Measurements from ENCODE around the gene COL4A4. TPM values are rescaled to one million over a fixed set of nuclear protein-coding genes. Genes with fewer than 3 reads are reported as not detected.
A peak's percentile ranks its signal among the peaks of the same experiment; 100 is the strongest.

Gene COL4A4
- total RNA-seq, 4 donors from 2014 or later, result 5.0 to 5.5 (median 5.2) TPM

DNA sequence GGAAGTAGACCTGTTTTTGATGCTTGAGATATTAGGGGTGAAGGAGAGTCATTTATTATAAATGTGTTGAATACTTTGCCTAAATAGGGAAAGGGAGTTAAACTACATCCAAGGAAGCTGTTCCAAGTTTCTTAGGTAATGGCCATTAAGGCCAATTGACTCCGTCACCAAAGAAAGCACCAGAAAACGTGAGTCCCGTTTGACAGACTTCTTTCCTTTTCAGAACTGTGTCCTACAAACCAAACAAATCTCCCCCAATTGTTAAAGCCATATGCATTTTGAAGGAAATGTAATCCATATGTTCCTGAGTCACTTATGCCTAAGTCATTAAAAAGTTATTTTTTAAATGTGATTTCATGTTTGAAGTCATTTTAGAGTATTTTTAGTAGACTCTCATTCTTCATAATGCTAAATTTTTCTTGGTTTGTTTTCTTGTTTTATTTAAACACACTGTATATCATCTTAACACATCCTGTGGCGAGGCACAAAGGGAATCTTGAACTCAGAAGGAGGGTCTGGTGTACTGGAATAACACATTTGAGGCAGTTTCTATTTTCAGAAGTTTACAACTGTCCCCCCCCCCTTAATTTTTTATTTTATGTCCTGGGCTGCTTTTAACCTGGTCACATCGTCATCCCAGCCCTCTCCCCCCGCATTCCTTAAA lies 194.5 kb downstream of the COL4A4 start:
- peak; percentile 54 for ATAC-seq
- no peaks in the 10 kb centered on the region for H3K27me3 ChIP-seq
- no peak overlapping the region for H3K4me3 ChIP-seq
- H3K36me3 ChIP-seq, result no peaks in the 10 kb centered on the region
- H3K27ac ChIP-seq, result peak overlapping the region in 3 of 4 donors; percentile 54 to 65 (median 61)
- peaks cover 0 to 23% (median 0%) of the 10 kb centered on the region in 3 donors for H3K4me1 ChIP-seq
- TF ChIP-seq, protein P1, sequence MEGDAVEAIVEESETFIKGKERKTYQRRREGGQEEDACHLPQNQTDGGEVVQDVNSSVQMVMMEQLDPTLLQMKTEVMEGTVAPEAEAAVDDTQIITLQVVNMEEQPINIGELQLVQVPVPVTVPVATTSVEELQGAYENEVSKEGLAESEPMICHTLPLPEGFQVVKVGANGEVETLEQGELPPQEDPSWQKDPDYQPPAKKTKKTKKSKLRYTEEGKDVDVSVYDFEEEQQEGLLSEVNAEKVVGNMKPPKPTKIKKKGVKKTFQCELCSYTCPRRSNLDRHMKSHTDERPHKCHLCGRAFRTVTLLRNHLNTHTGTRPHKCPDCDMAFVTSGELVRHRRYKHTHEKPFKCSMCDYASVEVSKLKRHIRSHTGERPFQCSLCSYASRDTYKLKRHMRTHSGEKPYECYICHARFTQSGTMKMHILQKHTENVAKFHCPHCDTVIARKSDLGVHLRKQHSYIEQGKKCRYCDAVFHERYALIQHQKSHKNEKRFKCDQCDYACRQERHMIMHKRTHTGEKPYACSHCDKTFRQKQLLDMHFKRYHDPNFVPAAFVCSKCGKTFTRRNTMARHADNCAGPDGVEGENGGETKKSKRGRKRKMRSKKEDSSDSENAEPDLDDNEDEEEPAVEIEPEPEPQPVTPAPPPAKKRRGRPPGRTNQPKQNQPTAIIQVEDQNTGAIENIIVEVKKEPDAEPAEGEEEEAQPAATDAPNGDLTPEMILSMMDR (IDR thresholded peaks at IDR 0.05), result no peak
- TF ChIP-seq EP300 (IDR thresholded peaks at IDR 0.05) (no peak), POLR2A (IDR thresholded peaks at IDR 0.05) (no peak), POLR2AphosphoS5 (IDR thresholded peaks at IDR 0.05) (no peak)
- WGBS, 2 donors (ENCODE audit: low coverage in 1 of 2), result 29 to 33% methylated on average over 6 of the region's 6 CpGs
- no peaks in the 10 kb centered on the region for H3K9me3 ChIP-seq

DNA sequence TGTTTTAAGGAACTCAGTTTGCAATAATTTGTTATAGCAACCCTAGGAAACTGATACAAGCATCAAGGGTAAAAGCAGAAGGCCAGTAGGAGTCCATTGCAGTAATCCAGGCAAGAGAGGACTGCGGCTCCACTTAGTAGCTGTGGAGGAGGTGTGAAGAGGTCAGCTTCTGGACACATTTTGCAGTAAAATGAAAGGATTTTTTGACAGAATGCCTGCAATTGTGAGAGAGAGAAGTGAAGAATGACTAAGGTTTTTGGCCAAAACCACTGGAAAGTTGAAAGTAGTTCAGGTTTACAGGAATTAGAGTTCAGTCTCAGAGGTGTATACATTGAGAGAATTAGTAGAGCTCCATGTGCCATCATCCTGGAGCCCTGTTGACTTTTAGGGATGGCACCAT lies 198.6 kb downstream of the COL4A4 start:
- TF ChIP-seq POLR2A (IDR thresholded peaks at IDR 0.05) (no peak), EP300 (IDR thresholded peaks at IDR 0.05) (no peak), POLR2AphosphoS5 (IDR thresholded peaks at IDR 0.05) (no peak)
- TF ChIP-seq, protein P1 (IDR thresholded peaks at IDR 0.05), result no peak
- Histone ChIP-seq H3K27ac (no peak overlapping the region), H3K27me3 (no peaks in the 10 kb centered on the region), H3K9me3 (no peaks in the 10 kb centered on the region), H3K36me3 (no peaks in the 10 kb centered on the region), H3K4me1 (peaks cover 0 to 28% (median 0%) of the 10 kb centered on the region in 3 donors), H3K4me3 (no peak overlapping the region)
- no peak for ATAC-seq
- WGBS, 2 donors (ENCODE audit: low coverage in 1 of 2), result 92 to 100% methylated on average over 1 of the region's 1 CpG

DNA sequence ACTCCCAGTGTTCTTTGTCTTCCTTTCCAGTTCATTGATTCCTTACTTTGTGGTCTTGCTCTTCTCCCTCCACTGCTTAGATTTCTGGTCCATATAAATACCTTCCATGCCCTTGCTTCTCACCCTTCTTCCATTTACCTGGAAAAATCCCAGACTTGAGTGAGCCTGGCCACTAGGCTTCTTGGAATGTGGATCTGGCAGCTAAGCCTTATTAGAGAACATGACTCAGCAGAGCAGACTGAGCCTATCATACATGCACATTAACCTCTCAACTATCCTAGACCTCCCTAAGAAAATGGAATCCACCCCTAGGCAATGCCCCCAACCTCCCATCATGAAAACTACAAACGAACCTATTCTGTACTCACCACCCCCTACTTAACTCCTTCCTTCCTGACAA lies 200.5 kb downstream of the COL4A4 start:
- H3K27ac ChIP-seq, result no peak overlapping the region
- ATAC-seq, result no peak
- WGBS, 2 donors (ENCODE audit: low coverage in 1 of 2), result 9 to 57% methylated on average over 1 of the region's 1 CpG
- peaks cover 0 to 9% (median 0%) of the 10 kb centered on the region in 3 donors for H3K4me1 ChIP-seq
- no peak for TF ChIP-seq POLR2A (IDR thresholded peaks at IDR 0.05)
- no peak for TF ChIP-seq EP300 (IDR thresholded peaks at IDR 0.05)
- no peak for TF ChIP-seq POLR2AphosphoS5 (IDR thresholded peaks at IDR 0.05)
- TF ChIP-seq, protein P1 (IDR thresholded peaks at IDR 0.05), result no peak
- H3K27me3 ChIP-seq, result no peaks in the 10 kb centered on the region
- peaks cover 0 to 8% (median 0%) of the 10 kb centered on the region in 3 donors for H3K9me3 ChIP-seq
- no peak overlapping the region for H3K4me3 ChIP-seq
- H3K36me3 ChIP-seq, result no peaks in the 10 kb centered on the region

DNA sequence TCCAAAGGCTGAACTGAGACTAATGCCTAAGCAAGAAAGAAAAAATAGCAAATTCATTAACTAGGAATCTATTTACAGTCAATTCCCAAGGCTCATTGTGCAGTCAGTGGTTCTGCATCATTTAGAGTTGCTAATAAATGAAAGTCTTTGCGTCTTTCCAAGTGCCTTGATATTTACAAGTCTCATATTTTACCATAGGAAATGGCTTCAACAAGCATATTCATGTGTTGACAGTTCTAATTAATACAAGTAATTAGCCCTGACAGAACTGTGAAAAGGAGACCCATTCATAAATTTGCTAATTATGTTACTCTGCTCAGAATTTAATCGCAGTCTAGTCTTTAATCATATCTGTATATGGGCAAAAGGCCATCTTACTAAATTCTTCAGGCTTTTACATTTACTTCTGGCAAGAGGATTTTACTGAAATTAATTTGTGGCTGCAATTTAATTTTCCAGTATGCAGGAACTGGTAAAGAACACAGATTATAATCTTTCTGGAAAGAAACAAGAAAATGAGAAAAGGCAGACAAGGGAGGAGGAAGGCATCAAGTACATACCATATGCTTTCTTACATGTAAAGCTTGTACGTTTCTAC lies 201.7 kb downstream of the COL4A4 start:
- Histone ChIP-seq H3K9me3 (peaks cover 0 to 12% (median 0%) of the 10 kb centered on the region in 3 donors), H3K4me3 (no peak overlapping the region), H3K4me1 (peaks cover 0 to 9% (median 0%) of the 10 kb centered on the region in 3 donors), H3K27me3 (no peaks in the 10 kb centered on the region), H3K27ac (no peak overlapping the region), H3K36me3 (no peaks in the 10 kb centered on the region)
- TF ChIP-seq, protein P1 (IDR thresholded peaks at IDR 0.05), result no peak
- no peak for TF ChIP-seq EP300 (IDR thresholded peaks at IDR 0.05)
- TF ChIP-seq POLR2AphosphoS5 (IDR thresholded peaks at IDR 0.05), result no peak
- TF ChIP-seq POLR2A (IDR thresholded peaks at IDR 0.05), result no peak
- WGBS, 2 donors (ENCODE audit: low coverage in 1 of 2), result 81% methylated on average over 3 of the region's 3 CpGs
- no peak for ATAC-seq

DNA sequence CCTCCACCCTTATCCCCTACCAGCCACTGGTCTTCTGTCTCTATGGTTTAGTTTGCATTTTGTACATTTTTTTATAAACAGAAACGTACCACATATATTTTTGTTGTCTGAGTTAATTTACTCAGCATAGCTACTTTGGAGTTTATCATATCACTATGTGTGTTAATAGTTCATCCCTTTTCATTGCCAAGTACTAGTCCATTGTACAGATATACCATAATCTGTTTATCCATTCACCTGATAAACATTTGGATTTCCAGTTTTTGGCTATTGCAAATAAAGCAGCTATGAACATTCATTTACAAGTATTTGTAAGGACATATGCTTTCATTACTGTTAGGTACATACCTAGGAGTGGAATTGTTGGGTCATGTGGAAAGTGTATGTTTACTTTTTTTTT lies 204.6 kb downstream of the COL4A4 start:
- Histone ChIP-seq H3K27me3 (no peaks in the 10 kb centered on the region), H3K36me3 (no peaks in the 10 kb centered on the region), H3K27ac (no peak overlapping the region), H3K4me3 (no peak overlapping the region), H3K4me1 (peaks cover 0 to 9% (median 0%) of the 10 kb centered on the region in 3 donors), H3K9me3 (peaks cover 0 to 12% (median 0%) of the 10 kb centered on the region in 3 donors)
- no peak for ATAC-seq
- TF ChIP-seq, protein P1 (IDR thresholded peaks at IDR 0.05), result no peak
- TF ChIP-seq EP300 (IDR thresholded peaks at IDR 0.05) (no peak), POLR2AphosphoS5 (IDR thresholded peaks at IDR 0.05) (no peak)
- WGBS, 2 donors (ENCODE audit: low coverage in 1 of 2), result 77 to 83% methylated on average over 1 of the region's 1 CpG
